Spleen (tissue), 7 donors: Measurements from ENCODE around the gene SLIT1.

Source experiments
- POLR2A ChIP-seq, 3 donors: fragments of 450-650 bp; IDR thresholded peaks; one replicate each; pipeline ENCODE4 v1.5.1; 2017; ENCODE audit warnings: antibody characterized with exemption in 3 of 3, mild to moderate bottlenecking in 1 of 3
- TF ChIP-seq, protein P1 (sequence below), 11 experiments: fragments of 200-600 bp in 7 of 11; fragments of 450-650 bp in 4 of 11; sonication (generic) in 4 of 11; IDR thresholded peaks in 8 of 11; conservative IDR thresholded peaks in 3 of 11; 1 replicate in 7 of 11; 2 replicates in 4 of 11; pipeline versions ENCODE4 v1.4.0 to v1.8.0; 2016 to 2021; ENCODE audit warnings: antibody characterized with exemption in 11 of 11, inconsistent platforms in 4 of 11, mild to moderate bottlenecking in 1 of 11
- donor health status: DM: no; HTN: no; CAD: no; lungs with moderate emphysema.
- donor health status: DM: no; HTN: no; CAD: no.
- donor health status: DM: no; HTN: no; CAD: no.

DNA sequence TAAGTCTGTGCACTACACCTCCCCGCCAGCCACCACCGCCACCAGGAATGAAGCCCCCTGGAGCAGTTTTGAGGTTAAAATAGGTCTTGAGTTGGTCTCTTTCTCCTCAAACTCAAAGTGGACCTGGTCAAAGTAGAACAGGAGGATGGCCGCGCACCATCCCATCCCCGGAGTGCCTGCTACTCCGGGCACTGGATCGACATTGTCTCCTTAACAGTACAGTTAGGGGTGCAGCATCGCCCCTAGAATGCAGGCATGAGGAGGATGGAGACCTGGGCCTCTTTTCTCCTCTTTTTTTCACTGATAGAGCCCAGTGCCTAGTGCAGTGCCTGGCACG, 145.5 kb downstream of the SLIT1 start:
- TF ChIP-seq, protein P1, sequence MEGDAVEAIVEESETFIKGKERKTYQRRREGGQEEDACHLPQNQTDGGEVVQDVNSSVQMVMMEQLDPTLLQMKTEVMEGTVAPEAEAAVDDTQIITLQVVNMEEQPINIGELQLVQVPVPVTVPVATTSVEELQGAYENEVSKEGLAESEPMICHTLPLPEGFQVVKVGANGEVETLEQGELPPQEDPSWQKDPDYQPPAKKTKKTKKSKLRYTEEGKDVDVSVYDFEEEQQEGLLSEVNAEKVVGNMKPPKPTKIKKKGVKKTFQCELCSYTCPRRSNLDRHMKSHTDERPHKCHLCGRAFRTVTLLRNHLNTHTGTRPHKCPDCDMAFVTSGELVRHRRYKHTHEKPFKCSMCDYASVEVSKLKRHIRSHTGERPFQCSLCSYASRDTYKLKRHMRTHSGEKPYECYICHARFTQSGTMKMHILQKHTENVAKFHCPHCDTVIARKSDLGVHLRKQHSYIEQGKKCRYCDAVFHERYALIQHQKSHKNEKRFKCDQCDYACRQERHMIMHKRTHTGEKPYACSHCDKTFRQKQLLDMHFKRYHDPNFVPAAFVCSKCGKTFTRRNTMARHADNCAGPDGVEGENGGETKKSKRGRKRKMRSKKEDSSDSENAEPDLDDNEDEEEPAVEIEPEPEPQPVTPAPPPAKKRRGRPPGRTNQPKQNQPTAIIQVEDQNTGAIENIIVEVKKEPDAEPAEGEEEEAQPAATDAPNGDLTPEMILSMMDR (IDR thresholded peaks at IDR 0.05 in 8 of 11, conservative IDR thresholded peaks at IDR 0.05 in 3 of 11), result no peak
- no peak for TF ChIP-seq POLR2A (IDR thresholded peaks at IDR 0.05)
